K562 (cell line): ENCODE data around the gene RNF224. TPM values are rescaled to one million over a fixed set of nuclear protein-coding genes. Genes with fewer than 3 reads are reported as not detected.

Experiments used
- ADNP ChIP-seq: fragments of 200-800 bp; sonication (Bioruptor generic); IDR thresholded peaks from 2 replicates; pipeline ENCODE4 v1.6.1; 2016; ENCODE audit warnings: missing genetic modification characterization, missing compliant biosample characterization
- ASH1L ChIP-seq: fragments of 450-650 bp; IDR thresholded peaks from 2 replicates; pipeline ENCODE4 v1.6.1; 2018; ENCODE audit warnings: borderline replicate concordance, mild to moderate bottlenecking, low read depth; ENCODE audit not compliant: partially characterized antibody
- CTCF ChIP-seq, 3 experiments: IDR thresholded peaks in 2 of 3; conservative IDR thresholded peaks in 1 of 3; 2 replicates each; pipeline ENCODE4 v1.5.1; 2011 to 2012; ENCODE audit warnings: low read length in 3 of 3, mild to moderate bottlenecking in 3 of 3, control low read depth in 2 of 3, improper control_type of control experiment in 1 of 3, inconsistent platforms in 1 of 3, low read depth in 1 of 3, mixed read lengths in 1 of 3, moderate library complexity in 1 of 3; ENCODE audit not compliant: insufficient read depth in 2 of 3
- E2F3 ChIP-seq: fragments of 250-450 bp; sonication (Bioruptor Pico); IDR thresholded peaks from 2 replicates; pipeline ENCODE4 v1.4.0; 2020; ENCODE audit warnings: mild to moderate bottlenecking
- ETV6 ChIP-seq, 3 experiments: fragments of 150-350 bp in 1 of 3; sonication (generic) in 1 of 3; formaldehyde crosslinking in 1 of 3; IDR thresholded peaks; 2 replicates each; pipeline versions ENCODE4 v1.6.1 to v1.8.0; 2014 to 2022; ENCODE audit warnings: borderline replicate concordance in 2 of 3, low read depth in 2 of 3, antibody characterized with exemption in 1 of 3, low read length in 1 of 3, mild to moderate bottlenecking in 1 of 3, missing genetic modification reagents in 1 of 3
- FOXA1 ChIP-seq: fragments of 450-650 bp; IDR thresholded peaks from 2 replicates; pipeline ENCODE4 v1.6.1; 2016; ENCODE audit warnings: mild to moderate bottlenecking, borderline replicate concordance
- FOXK2 ChIP-seq, 2 experiments: fragments of 450-650 bp; IDR thresholded peaks in 1 of 2; conservative IDR thresholded peaks in 1 of 2; 2 replicates each; pipeline ENCODE4 v1.6.1; 2016; ENCODE audit warnings: low read depth in 2 of 2, mild to moderate bottlenecking in 1 of 2
- HMG20A ChIP-seq: fragments of 450-650 bp; formaldehyde crosslinking; conservative IDR thresholded peaks from 2 replicates; pipeline ENCODE4 v1.4.0; 2020; ENCODE audit warnings: mild to moderate bottlenecking, mixed read lengths
- KAT2B ChIP-seq: IDR thresholded peaks from one replicate; pipeline ENCODE4 v1.6.1; 2012; ENCODE audit warnings: low read depth, mild to moderate bottlenecking, control low read depth, inconsistent platforms, low read length, moderate library complexity
- NCOA4 ChIP-seq: fragments of 450-650 bp; IDR thresholded peaks from 2 replicates; pipeline ENCODE4 v1.6.1; 2018; ENCODE audit warnings: mild to moderate bottlenecking; ENCODE audit not compliant: partially characterized antibody
- NR3C1 ChIP-seq: sonication (generic); formaldehyde crosslinking; IDR thresholded peaks from 2 replicates; pipeline ENCODE4 v1.8.1; 2022; ENCODE audit warnings: missing genetic modification reagents
- PYGO2 ChIP-seq: fragments of 450-650 bp; IDR thresholded peaks from 2 replicates; pipeline ENCODE4 v1.6.1; 2016; ENCODE audit warnings: mild to moderate bottlenecking, missing genetic modification characterization, moderate library complexity, missing compliant biosample characterization
- RCOR1 ChIP-seq, 2 experiments: IDR thresholded peaks; 2 replicates each; pipeline ENCODE4 v1.6.1; 2012; ENCODE audit warnings: low read depth in 2 of 2, low read length in 2 of 2, borderline replicate concordance in 1 of 2, improper control_type of control experiment in 1 of 2
- SPI1 ChIP-seq: IDR thresholded peaks from 2 replicates; pipeline ENCODE4 v1.6.1; 2011; ENCODE audit warnings: low read depth, low read length, control low read depth, borderline replicate concordance
- STAT6 ChIP-seq: sonication (generic); formaldehyde crosslinking; IDR thresholded peaks from 2 replicates; pipeline ENCODE4 v1.8.1; 2023; ENCODE audit warnings: mild to moderate bottlenecking, missing genetic modification reagents
- SUPT5H ChIP-seq: fragments of 450-650 bp; IDR thresholded peaks from 2 replicates; pipeline ENCODE4 v1.6.1; 2016
- ZFPM2 ChIP-seq: fragments of 250-450 bp; sonication (Bioruptor Pico); IDR thresholded peaks from 2 replicates; pipeline ENCODE4 v1.5.1; 2022; ENCODE audit warnings: mild to moderate bottlenecking
- ZNF134 ChIP-seq: fragments of 250-450 bp; sonication (Bioruptor Pico); conservative IDR thresholded peaks from 2 replicates; pipeline ENCODE4 v1.4.0; 2020
- ZNF143 ChIP-seq: sonication (generic); formaldehyde crosslinking; IDR thresholded peaks from 2 replicates; pipeline ENCODE4 v1.9.0; 2022; ENCODE audit warnings: mild to moderate bottlenecking, missing genetic modification reagents
- ZNF263 ChIP-seq: sonication (generic); formaldehyde crosslinking; IDR thresholded peaks from 2 replicates; pipeline ENCODE4 v1.8.0; 2022; ENCODE audit warnings: mild to moderate bottlenecking, missing genetic modification reagents, borderline replicate concordance
- ZNF3 ChIP-seq: fragments of 250-450 bp; sonication (Bioruptor Pico); IDR thresholded peaks from 2 replicates; pipeline ENCODE4 v1.5.0; 2021; ENCODE audit warnings: mild to moderate bottlenecking, moderate library complexity
- ZNF311 ChIP-seq: fragments of 250-450 bp; sonication (Bioruptor Pico); IDR thresholded peaks from 2 replicates; pipeline ENCODE4 v1.4.0; 2020; ENCODE audit warnings: mild to moderate bottlenecking, moderate library complexity
- ZNF431 ChIP-seq: sonication (generic); formaldehyde crosslinking; IDR thresholded peaks from 2 replicates; pipeline ENCODE4 v1.8.0; 2022; ENCODE audit warnings: mild to moderate bottlenecking, missing genetic modification reagents
- ZNF561 ChIP-seq: fragments of 450-650 bp; formaldehyde crosslinking; conservative IDR thresholded peaks from 2 replicates; pipeline ENCODE4 v1.4.0; 2020; ENCODE audit warnings: mild to moderate bottlenecking, moderate library complexity
- ZNF57 ChIP-seq: fragments of 450-650 bp; formaldehyde crosslinking; IDR thresholded peaks from 2 replicates; pipeline ENCODE4 v1.4.0; 2020; ENCODE audit warnings: mild to moderate bottlenecking, moderate library complexity
- polyA plus RNA-seq, 8 experiments: library from polyadenylated mRNA; depleted of rRNA in 4 of 8; stranded (reverse) in 5 of 8; unstranded in 3 of 8; fragments of >200 nt; fragmentation: Nextera tagmentation in 2 of 8; fragmentation: Illumina TruSeq in 1 of 8; extraction: Ambion mirVana in 2 of 8; extraction: Trizol in 1 of 8; gene quantifications; 2 replicates each; pipeline versions ENCODE4 v1.2.1 to v1.2.3, GENCODE V29; 2011 to 2014; ENCODE audit warnings: inconsistent platforms in 1 of 8, missing spikeins in 1 of 8
- total RNA-seq, 7 experiments: library from RNA; depleted of rRNA in 6 of 7; stranded (reverse); fragments of >200 nt in 6 of 7; fragmentation: Illumina TruSeq in 2 of 7; extraction: Trizol in 2 of 7; gene quantifications; 2 replicates each; pipeline versions ENCODE4 v1.2.1 to v1.2.3, GENCODE V29; 2011 to 2021; ENCODE audit warnings: low replicate concordance in 1 of 7

Gene RNF224
- total and polyA plus RNA-seq, 9 of the 15 experiments (the other 6 are each of a cell fraction or from before 2014, with no cell fraction given) = not detected

GRCh38 chr9:137188490-137189296 lies 38.6 kb upstream of the RNF224 start, which contains the start of the genes ANAPC2 and SSNA1 (continued):
- TF ChIP-seq ETV6 (IDR thresholded peaks at IDR 0.05; ENCODE audit: borderline replicate concordance in 1 of 2, low read depth in 2 of 2, low read length in 1 of 2) (peak in 1 of 2 experiments; percentile 11; a peak in 1 of 4 replicates), ETV6 (CRISPR knock-in tag; IDR thresholded peaks at IDR 0.05; ENCODE audit: borderline replicate concordance) (no peak; the same call in 1 of the 2 replicates), ZNF561 (CRISPR knock-in tag) (no peak), PYGO2 (tag) (no peak), ASH1L (no peak), ZNF143 (CRISPR knock-in tag) (no peak), HMG20A (CRISPR knock-in tag) (no peak), ZNF311 (no peak), NR3C1 (CRISPR knock-in tag) (0 out of 2 replicates have a peak, but pooled peaks have one; percentile 20), KAT2B (peak; percentile 65), ZNF3 (no peak), E2F3 (CRISPR knock-in tag) (no peak), STAT6 (CRISPR knock-in tag) (no peak), ZNF431 (CRISPR knock-in tag) (no peak), SPI1 (no peak), ADNP (tag) (no peak), ZNF263 (CRISPR knock-in tag) (peak; percentile 96), CTCF (IDR thresholded peaks at IDR 0.05 in 2 of 3, conservative IDR thresholded peaks at IDR 0.05 in 1 of 3; ENCODE audit: insufficient read depth in 2 of 3, low read depth in 1 of 3, low read length in 3 of 3) (peak; percentile 59 to 91 (median 83)), ZNF134 (CRISPR knock-in tag) (no peak), NCOA4 (no peak), ZFPM2 (no peak), FOXK2 (conservative IDR thresholded peaks at IDR 0.05 in 1 of 2, IDR thresholded peaks at IDR 0.05 in 1 of 2; ENCODE audit: low read depth in 2 of 2) (peak; percentile 82 to 83; a peak in 3 of 4 replicates), RCOR1 (IDR thresholded peaks at IDR 0.05; ENCODE audit: borderline replicate concordance in 1 of 2, low read depth in 2 of 2, low read length in 2 of 2) (0 out of 4 replicates have a peak, but pooled peaks of 1 of the 2 experiments have one; percentile 39), SUPT5H (peak; percentile 82; the same call in 1 of the 2 replicates), FOXA1 (no peak), ZNF57 (no peak)
